Effector CD8-positive, alpha-beta T cell (primary cell): ENCODE results near the gene FGF5.
A peak's percentile ranks its signal among the peaks of the same experiment; 100 is the strongest.
"Not testable (repeated sequence)": the region's sequence is repeated elsewhere in the genome, so short reads cannot be mapped to it uniquely, and the experiment has no call there.

Experiments used
- DNase-seq: peaks from one replicate; lab custom pipeline; 2025; lab: John Stamatoyannopoulos, UW

FGF5 gene

DNA sequence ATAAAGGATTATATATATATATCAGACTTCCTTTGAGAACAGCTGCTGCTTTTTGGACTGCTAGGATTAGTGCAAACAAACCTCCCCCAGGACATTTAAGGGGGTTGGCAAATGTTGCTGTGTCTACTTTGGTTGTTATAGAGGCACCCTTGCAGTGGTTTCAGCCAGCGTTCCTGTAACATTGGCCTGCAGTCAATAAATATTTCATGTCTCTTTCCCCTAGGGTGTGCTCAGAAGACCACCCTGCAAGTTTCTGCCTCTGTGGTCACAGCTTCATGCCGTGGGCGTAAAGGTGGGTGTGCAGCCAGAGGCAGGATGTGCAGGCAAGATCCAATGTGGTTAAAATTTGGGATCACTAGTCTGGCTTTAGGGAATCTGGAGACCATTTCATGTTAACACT lies 28.9 kb downstream of the FGF5 start:
- no peak for DNase-seq

DNA sequence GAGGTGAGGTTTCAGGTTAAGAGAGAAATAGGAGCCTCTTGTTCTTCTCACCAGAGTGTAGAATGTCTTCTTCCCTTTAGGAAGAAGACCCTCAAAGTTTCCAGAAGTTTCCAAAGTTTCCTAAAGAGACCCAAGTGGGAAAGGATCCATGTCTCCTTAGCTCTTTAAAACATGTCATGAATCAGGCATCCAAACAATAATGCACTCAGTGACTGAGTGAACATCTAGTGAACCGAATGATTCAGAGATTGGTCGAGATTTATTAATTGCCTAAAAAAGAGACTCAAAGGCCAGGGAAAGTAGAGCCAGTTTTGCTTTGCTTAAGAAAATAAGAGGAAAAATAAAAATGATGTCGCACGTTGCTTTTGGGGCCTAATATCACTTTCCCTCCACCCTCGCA lies 29.4 kb downstream of the FGF5 start:
- no peak for DNase-seq

DNA sequence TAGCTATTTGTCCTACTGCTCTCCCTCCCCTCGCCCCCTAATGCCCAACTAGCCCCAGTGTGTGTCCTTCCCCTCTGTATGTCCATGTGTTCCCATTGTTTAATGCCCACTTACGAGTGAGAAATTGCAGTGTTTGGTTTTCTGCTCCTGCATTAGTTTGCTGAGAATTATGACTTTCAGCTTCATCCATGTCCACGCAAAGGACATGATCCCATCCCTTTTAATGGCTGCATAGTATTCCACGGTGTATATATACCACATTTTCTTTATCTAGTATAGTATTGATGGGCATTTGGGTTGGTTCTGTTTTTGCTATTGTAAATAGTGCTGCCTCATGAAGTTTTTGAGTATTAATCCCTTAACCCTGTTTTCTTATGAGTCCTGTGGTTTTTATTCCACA lies 35.4 kb downstream of the FGF5 start:
- DNase-seq, result no peak

DNA sequence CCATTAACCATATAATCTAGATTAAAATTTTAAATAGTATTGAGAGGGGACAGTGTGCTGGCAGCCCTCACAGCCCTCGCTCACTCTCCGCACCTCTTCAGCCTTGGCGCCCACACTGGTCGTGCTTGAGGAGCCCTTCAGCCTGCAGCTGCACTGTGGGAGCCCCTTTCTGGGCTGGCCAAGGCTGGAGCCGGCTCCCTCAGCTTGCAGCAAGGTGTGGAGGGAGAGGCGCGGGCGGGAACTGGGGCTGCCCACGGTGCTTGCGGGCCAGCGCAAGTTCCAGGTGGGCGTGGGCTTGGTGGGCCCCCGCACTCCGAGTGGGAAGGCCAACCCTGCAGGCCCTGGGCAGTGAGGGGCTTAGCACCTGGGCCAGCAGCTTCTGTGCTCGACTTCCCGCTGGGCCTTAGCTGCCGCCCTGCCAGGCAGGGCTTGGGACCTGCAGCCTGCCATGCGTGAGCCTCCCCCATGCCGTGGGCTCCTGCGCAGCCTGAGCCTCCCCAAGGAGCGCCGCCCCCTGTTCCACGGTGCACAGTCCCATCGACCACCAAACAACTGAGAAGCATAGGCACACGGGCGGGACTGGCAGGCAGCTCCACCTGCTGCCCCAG lies 36.3 kb downstream of the FGF5 start:
- DNase-seq, result no peak

DNA sequence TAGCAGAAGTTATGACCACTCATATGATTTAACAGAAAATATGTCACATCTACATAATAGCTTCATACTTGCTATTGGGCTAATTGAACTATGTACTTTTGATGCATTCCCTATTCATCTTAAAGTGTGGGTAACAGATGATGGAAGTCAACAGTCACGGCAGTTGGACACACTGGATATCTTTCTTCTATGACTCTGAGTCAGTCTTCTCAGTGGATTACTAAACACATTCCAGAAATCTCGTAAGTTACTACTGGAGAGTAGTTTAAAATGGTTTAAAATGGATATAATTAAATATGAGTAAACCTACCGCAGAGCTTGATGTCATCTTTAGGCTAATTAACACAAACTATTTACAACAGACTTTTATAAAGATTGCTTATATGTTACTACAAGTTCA lies 39.0 kb downstream of the FGF5 start:
- no peak for DNase-seq

DNA sequence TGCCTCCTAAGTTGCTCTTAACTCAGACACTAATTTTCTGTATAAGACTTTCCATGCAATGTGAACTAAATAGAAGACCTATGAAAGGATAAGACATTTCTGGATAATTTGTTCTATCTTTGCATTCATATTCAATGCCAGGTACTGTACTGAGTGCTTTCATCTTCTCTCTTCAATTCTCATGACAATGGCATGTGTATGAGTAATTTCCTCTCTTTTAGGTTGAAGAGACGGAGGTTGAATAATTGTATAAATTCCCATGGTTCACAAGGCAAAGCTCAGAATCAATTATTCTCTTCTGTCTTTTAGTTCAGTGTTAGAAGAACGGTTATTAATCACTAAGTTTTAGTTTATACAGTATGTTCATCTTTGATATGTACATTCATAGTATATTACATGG lies 39.8 kb downstream of the FGF5 start:
- DNase-seq, result no peak

DNA sequence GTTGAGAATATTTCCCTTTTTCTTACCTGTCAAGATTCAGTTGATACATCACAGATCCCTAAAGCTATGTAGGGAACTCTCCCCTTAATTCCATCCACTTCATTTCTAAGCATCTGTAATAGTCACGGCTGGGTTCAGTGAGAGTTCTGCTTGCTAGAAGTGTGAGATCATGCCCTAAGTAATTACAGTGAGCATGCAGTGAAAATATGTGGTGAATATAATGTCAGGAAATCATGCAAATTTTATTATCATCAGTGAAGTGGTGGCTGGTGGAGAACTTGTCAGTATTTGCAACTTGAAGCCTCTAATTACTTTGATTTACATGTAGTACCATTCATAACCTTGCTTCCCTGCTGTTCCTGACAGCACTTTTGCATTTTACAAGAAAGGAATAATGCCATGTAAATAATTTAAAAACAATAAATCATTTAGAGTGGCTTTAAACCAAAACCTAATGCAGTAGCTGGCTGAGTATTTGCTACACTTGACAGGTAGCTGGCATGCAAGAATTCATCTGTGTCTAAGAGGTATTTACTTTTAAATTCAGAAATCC lies 40.8 kb downstream of the FGF5 start:
- no peak for DNase-seq

DNA sequence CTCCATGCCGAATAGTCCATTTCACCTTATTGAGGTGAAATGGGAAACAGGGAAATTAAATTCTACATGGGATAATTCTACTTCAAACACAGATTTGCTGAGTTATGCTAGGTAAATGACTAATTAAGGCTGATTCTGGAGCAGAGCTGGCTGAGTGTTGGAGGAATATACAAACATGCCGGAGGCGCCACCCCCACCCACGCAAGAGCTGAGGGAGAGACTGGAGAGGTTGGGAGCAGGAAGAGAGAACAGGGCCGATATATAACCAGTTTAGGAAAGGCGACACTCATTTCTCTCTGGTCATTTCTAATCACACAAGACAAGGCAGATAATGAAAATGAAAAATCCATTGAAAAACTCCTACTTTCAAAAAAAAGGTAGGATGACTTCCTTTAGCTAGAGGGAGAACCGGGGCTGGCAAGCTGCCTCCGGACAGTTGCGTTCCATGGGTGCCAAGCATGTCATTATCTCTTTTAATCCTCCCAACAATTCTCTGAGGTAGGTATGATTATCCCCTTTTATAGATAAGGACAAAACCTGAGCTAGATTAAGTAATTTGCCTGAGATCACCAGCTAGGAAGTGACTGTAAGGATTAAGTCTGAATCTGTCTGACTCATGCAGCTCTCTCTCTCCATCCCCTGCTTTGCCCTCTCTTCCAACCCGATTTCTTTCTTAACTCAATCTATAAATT lies 41.5 kb downstream of the FGF5 start:
- no peak for DNase-seq

DNA sequence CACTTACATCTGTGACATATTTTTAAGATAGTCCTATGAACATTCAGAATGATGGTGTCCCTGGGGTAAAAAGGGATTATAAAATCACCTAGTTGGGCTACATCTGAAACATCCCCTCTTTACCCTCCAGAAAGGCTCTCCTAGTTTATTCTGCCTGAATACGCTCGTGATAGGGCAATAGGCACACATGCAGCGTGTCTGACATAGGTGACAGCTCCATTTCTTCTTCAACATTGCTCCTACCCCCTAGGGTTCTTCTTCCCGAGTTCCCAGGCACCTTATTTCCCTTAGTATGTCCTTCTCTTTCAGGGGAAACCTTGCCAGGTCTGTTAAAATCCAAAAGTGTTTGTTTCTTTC lies 42.0 kb downstream of the FGF5 start:
- DNase-seq, result no peak

DNA sequence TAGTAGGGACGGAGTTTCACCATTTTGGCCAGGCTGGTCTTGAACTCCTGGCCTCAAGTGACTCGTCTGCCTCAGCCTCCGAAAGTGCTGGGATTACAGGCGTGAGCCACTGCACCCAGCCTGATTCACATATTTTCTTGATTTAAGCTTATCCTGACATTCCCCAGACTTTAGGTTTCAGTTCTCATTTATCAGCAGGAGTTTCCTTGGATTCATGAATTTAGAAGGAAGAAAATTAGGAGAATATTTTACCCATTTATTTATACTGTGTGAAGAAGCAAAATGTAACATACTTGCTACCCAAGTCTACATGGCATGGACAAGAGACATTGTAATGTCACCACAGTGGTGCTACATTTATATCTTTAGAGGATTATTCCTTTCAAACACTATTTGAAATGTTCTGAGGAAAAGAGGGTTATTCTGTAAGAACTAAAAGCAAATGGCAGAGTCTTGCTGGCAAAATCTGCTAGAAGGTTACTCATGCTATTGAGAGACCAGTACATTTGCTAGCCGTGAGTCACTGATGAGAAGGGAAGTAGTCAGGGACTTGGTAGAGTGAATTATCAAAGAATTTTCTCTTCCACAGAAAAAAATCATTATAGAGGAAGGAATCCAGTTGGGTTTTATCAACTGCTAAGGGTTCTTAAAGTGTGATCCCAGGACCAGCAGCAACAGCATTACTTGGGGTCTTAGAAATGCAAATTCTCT lies 43.0 kb downstream of the FGF5 start:
- no peak for DNase-seq

DNA sequence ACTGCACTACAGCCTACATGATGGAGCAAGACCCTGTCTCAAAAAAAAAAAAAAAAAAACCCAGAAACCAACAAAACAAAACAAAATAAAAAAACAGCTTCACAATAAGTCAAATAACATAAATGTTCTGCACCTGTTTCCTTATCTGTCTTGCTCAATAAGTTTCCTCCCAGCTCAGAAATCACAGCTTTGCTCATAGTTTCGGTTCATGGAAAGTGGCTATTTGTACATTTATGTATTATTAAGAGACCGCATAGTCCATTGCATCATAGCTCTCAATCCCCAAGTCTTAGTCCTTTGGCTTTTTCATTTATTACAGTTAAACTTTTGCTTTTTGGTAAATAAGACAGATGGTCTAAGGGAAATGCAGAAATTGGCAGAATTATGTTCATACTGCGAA lies 44.7 kb downstream of the FGF5 start:
- DNase-seq, result no peak

DNA sequence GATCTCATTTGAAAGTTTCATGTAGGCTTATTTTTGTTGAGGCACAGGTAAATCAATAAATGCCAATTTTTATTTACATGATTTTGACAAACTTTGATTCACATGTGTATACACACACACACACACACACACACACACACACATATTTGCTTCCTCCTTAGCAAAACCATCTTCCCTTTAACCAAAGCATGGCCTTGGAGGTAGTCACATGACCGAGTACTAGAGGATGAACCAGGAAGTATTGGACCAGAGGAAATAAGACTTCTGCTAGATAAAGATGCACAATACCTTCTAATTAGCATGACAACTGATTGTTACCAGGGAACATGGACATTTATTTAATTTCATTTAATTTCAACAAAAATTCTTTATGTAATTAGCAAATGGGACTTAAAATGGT lies 45.7 kb downstream of the FGF5 start:
- DNase-seq, result no peak

DNA sequence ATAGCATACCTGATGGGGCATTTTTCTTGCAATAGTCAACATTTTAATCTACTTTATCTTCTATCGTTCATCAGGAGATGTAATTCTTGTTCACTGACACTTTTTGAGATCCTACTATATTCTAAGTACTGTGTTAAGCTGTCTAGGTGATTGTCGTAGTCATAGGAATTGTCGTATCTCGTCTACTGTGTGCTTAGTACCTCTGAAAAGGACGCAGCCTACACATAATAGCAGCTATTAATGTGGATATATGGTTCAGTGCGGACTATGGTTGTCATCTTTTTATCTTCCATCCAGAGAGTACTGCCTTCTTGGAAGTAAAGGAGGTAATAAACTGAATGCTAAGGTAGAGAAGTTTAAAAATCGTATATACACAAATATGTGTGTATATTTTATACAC lies 47.2 kb downstream of the FGF5 start:
- no peak for DNase-seq

DNA sequence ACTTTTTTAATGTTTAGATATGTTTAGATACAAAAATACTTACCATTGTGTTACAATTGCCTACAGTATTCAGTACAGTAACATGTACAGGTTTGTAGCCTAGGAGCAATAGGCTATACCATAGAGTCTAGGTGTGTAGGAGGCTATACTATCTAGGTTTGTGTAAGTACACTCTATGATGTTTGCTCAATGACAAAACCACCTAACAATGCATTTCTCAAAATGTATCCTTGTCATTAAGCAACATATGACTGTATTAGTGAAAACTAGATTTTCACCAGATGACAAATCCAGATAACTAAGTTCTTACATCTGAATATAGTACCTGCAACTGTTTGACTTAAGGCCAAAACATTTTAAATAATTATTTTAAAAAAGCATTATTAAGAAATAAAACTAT lies 49.4 kb downstream of the FGF5 start:
- DNase-seq, result not testable (repeated sequence)

DNA sequence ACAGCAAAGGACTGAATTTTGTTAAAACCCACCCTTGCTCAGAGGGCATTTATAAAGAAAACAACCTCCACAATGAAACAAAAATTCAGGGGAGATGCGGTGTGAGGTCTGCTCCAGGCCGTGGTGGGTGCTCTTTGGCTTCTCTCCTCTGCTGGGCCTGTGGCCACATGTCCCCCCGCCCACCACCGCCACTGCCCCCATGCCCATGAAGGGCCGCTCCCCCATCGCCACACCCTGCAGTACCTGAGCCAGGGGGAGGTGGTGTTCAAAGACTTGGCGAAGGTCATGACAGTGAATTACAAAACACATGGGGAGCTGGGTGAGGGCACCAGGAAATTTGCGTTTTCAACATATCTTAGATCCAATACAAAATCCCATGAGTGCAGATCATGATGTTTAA lies 54.9 kb downstream of the FGF5 start:
- DNase-seq, result no peak

DNA sequence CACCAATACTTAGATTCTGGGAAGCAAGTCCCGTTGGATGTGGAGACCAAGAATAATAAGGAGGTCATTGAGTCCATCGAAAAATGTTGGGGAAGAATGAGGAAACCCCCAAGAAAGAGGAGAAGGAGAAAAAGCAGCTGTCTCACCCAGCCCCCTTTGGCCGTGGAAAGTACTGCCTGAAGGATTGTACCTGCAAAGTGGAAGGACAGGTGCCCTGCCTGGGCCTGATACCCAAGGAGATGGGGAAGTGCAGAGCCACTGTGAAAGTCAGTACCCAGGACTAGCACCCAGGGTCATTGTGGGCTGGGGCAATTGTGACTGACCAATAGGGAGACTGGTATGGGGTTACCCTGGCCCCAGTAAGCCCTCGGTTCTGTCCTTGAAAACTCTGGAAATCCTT lies 55.3 kb downstream of the FGF5 start:
- no peak for DNase-seq

DNA sequence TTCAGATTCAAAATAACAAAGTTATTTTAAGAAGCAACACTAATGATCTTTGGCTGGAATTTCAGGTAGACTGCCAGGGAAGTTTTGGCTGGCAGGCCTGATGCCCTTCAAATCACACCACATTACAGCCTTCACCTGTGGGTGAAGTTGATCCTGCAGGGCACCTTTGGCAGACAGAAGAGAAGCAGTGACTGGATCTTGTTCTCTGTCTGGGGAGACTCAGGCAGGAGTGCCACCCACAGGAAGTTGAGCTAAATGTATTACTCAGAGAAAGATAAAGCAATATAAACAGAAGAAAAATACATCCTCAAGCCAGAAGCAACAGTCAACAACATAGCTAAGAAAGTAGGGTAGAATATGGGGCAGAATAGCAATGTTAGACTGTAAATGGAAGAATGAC lies 56.3 kb downstream of the FGF5 start:
- no peak for DNase-seq

DNA sequence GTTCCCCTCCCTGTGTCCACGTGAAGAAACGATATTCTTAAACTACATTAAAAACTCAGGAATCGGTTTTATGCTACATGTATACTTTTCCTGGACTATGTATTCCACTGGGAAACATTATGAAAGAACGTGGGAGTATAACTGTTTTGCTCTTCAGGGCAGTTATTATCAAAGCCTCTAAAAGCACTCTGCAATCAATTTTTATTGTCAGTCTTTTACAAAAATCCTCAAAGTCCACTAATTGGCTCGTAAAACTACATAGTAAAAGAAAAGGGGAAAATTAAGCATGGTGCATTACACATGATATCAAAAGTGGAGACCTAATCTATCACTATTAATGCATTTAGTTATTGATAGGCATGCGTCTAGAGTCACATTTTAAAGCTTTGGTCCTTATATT lies 57.7 kb downstream of the FGF5 start:
- DNase-seq, result no peak

DNA sequence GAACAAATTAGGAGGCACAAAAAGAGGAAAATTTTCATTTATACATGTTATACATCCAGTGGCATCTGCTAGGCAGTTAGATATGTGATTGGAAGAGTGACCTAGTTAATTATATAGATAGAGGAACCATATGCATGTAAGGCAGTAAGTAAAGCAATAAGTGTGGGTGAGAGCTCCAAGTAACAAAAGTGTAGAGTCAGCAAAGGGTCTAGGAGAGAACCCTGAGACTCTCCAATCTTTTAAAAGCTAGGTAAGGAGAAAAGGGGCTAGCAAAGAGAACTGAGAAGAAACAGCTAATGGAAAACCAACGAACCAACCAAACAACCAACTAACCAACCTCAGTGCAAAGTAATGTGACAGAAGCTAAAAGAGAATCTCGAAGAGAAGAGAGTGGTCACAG lies 65.2 kb downstream of the FGF5 start:
- no peak for DNase-seq

DNA sequence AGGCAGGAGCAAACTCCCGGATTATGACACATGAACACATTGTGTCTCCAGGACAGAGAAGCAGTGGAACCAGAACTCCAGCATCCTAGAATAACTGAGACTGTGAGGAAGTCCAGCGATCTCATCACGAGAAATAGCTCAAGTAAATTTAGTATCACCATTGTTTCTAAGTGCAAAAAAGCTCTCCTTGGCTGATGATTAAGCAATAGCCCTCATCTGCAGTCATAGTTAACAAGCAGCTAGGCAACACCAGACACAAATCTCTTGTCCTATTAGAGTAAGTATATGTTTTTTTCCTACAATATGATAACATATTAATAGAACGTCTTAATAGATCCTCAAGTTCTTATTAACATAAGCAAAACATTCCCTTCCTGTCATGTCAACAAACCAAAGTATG lies 66.7 kb downstream of the FGF5 start:
- DNase-seq, result no peak

DNA sequence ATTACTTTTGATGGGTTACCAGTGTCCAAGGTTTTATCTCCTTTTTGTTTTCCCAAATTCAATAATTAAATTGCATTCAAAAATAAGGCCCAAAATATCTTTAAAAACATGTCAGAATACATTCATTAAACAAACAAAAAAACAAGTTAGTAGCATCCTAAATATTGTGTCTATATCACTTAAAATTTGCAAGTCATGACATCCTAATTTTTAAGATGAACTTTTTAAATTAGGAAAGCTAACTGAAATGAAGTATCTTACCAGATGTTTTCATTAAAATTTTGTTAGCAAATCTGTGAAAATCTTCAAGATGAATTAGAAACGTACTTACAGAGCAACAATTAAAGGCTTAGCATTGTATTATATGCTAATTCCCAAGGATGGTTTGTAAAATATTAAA lies 68.1 kb downstream of the FGF5 start:
- no peak for DNase-seq

DNA sequence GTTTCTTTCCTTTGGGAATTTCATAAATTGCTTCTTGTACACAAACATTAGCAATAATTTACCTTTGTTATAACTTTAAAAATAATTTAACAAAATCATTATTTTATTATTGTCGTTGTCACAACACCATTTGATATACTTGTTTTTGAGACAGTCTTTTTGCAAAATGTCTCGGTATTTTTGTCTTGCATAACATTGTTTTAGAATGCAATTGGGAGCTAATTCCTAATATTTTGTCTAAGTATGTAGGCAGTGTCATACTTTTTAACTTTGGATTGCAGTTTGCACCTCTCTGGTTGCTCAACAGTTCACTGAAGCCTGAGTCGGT lies 68.7 kb downstream of the FGF5 start:
- no peak for DNase-seq

DNA sequence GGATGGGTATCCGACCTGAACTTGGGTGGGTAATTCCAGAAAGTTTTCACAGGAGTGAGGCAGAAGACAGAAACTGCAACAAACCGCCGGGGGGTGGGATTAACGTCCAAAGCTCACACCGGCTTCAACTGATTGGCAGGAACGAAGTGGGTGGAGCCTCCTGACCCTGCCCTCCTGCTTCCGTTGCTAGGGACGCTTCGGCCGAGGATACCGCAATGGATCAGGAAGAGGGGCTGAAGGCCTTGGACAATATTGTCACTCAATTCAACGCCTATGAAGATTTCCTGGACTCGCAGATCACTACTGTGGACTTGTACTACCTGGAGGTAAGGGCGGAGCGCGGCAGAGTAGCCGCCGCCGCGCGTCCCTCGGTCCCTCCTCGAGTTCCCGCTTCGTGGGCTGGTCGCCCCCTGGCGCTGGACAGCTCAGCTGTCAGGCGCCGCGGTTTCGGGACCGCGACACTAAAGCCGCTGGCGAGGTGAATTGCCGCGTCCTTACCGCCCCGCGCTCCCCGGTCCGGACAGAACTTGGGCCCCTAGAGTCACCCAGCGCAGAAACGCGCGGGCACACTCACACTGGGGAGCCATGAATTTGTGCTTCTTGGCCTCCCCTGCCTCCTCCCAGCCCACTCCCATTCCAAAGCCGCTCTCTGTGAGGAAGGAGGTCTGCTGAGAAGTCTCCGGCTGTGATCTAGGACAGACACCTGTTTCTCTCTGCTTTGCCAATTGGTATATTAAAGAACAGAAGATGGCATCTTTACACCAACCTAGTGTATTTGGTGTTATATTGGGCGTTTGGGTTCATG lies 69.3 kb downstream of the FGF5 start, which contains the start of gene CFAP299:
CFAP299 (plus strand) TSS at position 177 of the 805 bp plus-strand sequence.
- DNase-seq, result peak; percentile 44
